Pancreas (tissue), 10 donors: Measurements from ENCODE around the gene PIAS4. TPM values are rescaled to one million over a fixed set of nuclear protein-coding genes. Genes with fewer than 3 reads are reported as not detected.

Source experiments
- ATAC-seq, 4 donors: fragments of 200-7000 bp; cut with Tn5 transposase; one replicate each; pipeline versions ENCODE4 v1.8.0 to v1.9.1; 2020; ENCODE audit warnings: mild to moderate bottlenecking in 4 of 4, moderate library complexity in 4 of 4
- DNase-seq, 6 donors: peaks; one replicate each; pipeline ENCODE4 v3.0.0-alpha.2; 2020
- FAIRE-seq: peaks from 2 replicates; lab custom pipeline; 2012; peaks lifted over from hg19 to GRCh38; lab: Jason Lieb, UNC
- H3K27ac ChIP-seq, 4 donors: fragments of 200-600 bp; sonication (generic); 1 replicate in 3 of 4; 2 replicates in 1 of 4; pipeline versions ENCODE4 v1.5.0 to v1.8.0; 2020
- H3K27me3 ChIP-seq, 4 donors: fragments of 200-600 bp; one replicate each; pipeline ENCODE4 v1.8.0; 2021
- H3K36me3 ChIP-seq, 3 donors: fragments of 200-600 bp; sonication (generic) in 1 of 3; one replicate each; pipeline versions ENCODE4 v1.5.0 to v1.8.0; 2020 to 2021
- H3K4me1 ChIP-seq, 3 donors: fragments of 200-600 bp; one replicate each; pipeline ENCODE4 v1.8.0; 2021
- H3K4me3 ChIP-seq, 4 donors: fragments of 200-600 bp; sonication (generic) in 2 of 4; one replicate each; pipeline versions ENCODE4 v1.5.0 to v1.8.0; 2020 to 2021
- H3K9me3 ChIP-seq, 4 donors: fragments of 200-600 bp; one replicate each; pipeline ENCODE4 v1.8.0; 2021
- WGBS, 2 donors: extraction: QIAGEN DNeasy Blood & Tissue Kit; methylation state at CpG; one replicate each; pipeline ENCODE4 v1.1.7; 2013; 5-methylcytosine and 5-hydroxymethylcytosine counted together
- intact Hi-C, 3 donors: fragments of 100-400 bp; cut with DNase I; formaldehyde crosslinking; loops; one replicate each; pipeline versions ENCODE4 v1.11.1 to v1.14.2; 2022
- microRNA-seq, 2 donors: library from miRNA; unstranded; fragments of <30 nt; microRNA quantifications; one replicate each; pipeline versions ENCODE4 to v1.1.0, GENCODE V29; 2019 to 2020
- polyA plus RNA-seq, 2 donors: library from polyadenylated mRNA; stranded (reverse); fragments of 200-250 nt; gene quantifications; one replicate each; pipeline ENCODE4 v1.2.3, GENCODE V29; 2013
- total RNA-seq, 6 donors: library from RNA; stranded (reverse); fragmentation: NEBNext Ultra II Directional in 4 of 6; extraction: Animal tissue kit (Norgen Biotek cat#: 25700) in 4 of 6; gene quantifications; one replicate each; pipeline versions ENCODE4 v1.2.1 to v1.2.4, GENCODE V29; 2021 to 2023
- TF ChIP-seq, protein P1 (sequence below), 4 donors: fragments of 200-600 bp; sonication (generic) in 3 of 4; IDR thresholded peaks; one replicate each; pipeline versions ENCODE4 v1.5.0 to v1.8.0; 2021; ENCODE audit warnings: antibody characterized with exemption in 4 of 4
- donor health status: healthy with polysubstance abuse.
- donor health status: DM: no; HTN: no; CAD: no; lungs with moderate emphysema.
- donor health status: DM: no; HTN: no; CAD: no.
- donor health status: control.
- donor health status: control.
- donor health status: Bipolar disorder and iron deficiency.
- donor health status: DM: yes; HTN: yes; CAD: no.
- donor health status: DM: no; HTN: no; CAD: no.
- donor health status: DM: no; HTN: no; CAD: no.
- donor health status: DM: yes; HTN: yes; CAD: no.

The PIAS4 gene
- total and polyA plus RNA-seq, 8 donors: 12.8 to 25.3 (median 15.4) TPM

DNA sequence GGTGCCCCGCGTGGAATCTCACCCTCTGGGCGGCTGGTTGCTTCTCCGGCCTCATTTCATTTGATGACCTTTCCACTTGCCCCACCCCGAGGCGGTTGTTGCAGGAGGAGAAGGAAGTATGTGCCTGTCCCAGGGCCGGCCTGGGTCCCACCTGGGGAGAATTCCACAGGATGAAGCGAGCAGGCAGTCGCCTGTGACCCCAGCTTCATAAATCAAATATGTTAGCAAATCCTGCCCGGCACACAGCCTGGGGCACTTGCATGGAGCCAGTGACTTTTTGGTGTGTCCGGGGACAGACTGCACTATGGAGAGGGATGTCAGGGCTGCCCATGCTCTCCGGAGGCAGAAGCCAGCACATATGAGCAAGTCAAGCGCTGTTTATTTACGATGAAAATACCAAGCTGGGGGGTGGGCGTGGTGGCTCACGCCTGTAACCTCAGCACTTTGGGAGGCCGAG is 78.9 kb downstream of the PIAS4 start:
- no peak overlapping the region for H3K4me3 ChIP-seq
- intact Hi-C loops: no loop called here
- TF ChIP-seq, protein P1, sequence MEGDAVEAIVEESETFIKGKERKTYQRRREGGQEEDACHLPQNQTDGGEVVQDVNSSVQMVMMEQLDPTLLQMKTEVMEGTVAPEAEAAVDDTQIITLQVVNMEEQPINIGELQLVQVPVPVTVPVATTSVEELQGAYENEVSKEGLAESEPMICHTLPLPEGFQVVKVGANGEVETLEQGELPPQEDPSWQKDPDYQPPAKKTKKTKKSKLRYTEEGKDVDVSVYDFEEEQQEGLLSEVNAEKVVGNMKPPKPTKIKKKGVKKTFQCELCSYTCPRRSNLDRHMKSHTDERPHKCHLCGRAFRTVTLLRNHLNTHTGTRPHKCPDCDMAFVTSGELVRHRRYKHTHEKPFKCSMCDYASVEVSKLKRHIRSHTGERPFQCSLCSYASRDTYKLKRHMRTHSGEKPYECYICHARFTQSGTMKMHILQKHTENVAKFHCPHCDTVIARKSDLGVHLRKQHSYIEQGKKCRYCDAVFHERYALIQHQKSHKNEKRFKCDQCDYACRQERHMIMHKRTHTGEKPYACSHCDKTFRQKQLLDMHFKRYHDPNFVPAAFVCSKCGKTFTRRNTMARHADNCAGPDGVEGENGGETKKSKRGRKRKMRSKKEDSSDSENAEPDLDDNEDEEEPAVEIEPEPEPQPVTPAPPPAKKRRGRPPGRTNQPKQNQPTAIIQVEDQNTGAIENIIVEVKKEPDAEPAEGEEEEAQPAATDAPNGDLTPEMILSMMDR (IDR thresholded peaks at IDR 0.05): no peak
- no peaks in the 10 kb centered on the region for H3K27me3 ChIP-seq
- H3K36me3 ChIP-seq: peaks cover 0 to 9% (median 0%) of the 10 kb centered on the region in 3 donors
- ATAC-seq (no peak), FAIRE-seq (no peak), DNase-seq (no peak)
- H3K27ac ChIP-seq: no peak overlapping the region
- WGBS, 2 donors: 35 to 44% methylated on average over 17 of the region's 17 CpGs
- H3K9me3 ChIP-seq: no peaks in the 10 kb centered on the region
- H3K4me1 ChIP-seq: no peaks in the 10 kb centered on the region

- H3K27me3 ChIP-seq: no peaks in the 10 kb centered on the region
- 73 to 81% methylated on average over 30 to 31 of the region's 31 CpGs for WGBS, 2 donors
- ATAC-seq: peak in 1 of 4 donors; percentile 4
- TF ChIP-seq, protein P1 (IDR thresholded peaks at IDR 0.05): no peak
- peaks cover 0 to 9% (median 0%) of the 10 kb centered on the region in 3 donors for H3K36me3 ChIP-seq
- intact Hi-C loops: no loop called here
- FAIRE-seq: no peak
- no peak overlapping the region for H3K4me3 ChIP-seq
- no peaks in the 10 kb centered on the region for H3K4me1 ChIP-seq
- DNase-seq: no peak
- H3K9me3 ChIP-seq: no peaks in the 10 kb centered on the region
- H3K27ac ChIP-seq: no peak overlapping the region
Measured at GRCh38 chr19:4087787-4088679, 80.5 kb downstream of the PIAS4 start.

GRCh38 chr19:4088975-4089374 is 81.4 kb downstream of the PIAS4 start:
- intact Hi-C loops: no loop called here

More at GRCh38 chr19:4088975-4089374, 81.4 kb downstream of the PIAS4 start:
- no peaks in the 10 kb centered on the region for H3K9me3 ChIP-seq
- peaks cover 0 to 9% (median under 1%) of the 10 kb centered on the region in 3 donors for H3K36me3 ChIP-seq
- DNase-seq (no peak), FAIRE-seq (no peak), ATAC-seq (peak in 3 of 4 donors; percentile 13 to 39 (median 18))
- TF ChIP-seq, protein P1 (IDR thresholded peaks at IDR 0.05): no peak
- WGBS, 2 donors: 77 to 92% methylated on average over 2 of the region's 2 CpGs
- H3K27ac ChIP-seq: peak overlapping the region in 1 of 4 donors; percentile 3
- no peaks in the 10 kb centered on the region for H3K4me1 ChIP-seq
- H3K27me3 ChIP-seq: no peaks in the 10 kb centered on the region
- H3K4me3 ChIP-seq: no peak overlapping the region

Small RNAs within 50 kb of the gene (microRNA-seq; reads per million reads assigned to microRNA genes)
- 0 reads per million in 2 donors for gene MIR637

Other genes with a start within 250 kb of the PIAS4 start
- gene APBA3, start 246.0 kb upstream of the PIAS4 start, total RNA-seq: 10 to 100 TPM in 3 of 6 donors, 1 to 10 TPM in 3; 6.7 to 18.7 (median 9.7) TPM
- 10 to 100 TPM; 21.7 to 27.1 TPM for gene APBA3, start 246.0 kb upstream of the PIAS4 start, polyA plus RNA-seq
- gene MRPL54, start 245.1 kb upstream of the PIAS4 start, total RNA-seq: 10 to 100 TPM; 30.0 to 46.3 (median 36.5) TPM
- 100 to 1,000 TPM in 1 of 2 donors, 10 to 100 TPM in 1; 95.8 to 104 TPM for gene MRPL54, start 245.1 kb upstream of the PIAS4 start, polyA plus RNA-seq
- not detected for gene RAX2, start 235.5 kb upstream of the PIAS4 start, total RNA-seq
- not detected for gene RAX2, start 235.5 kb upstream of the PIAS4 start, polyA plus RNA-seq
- 1 to 10 TPM in 2 of 6 donors, under 1 TPM in 2, not detected in 2; 0.69 to 3.9 (median 1.5) TPM for gene MATK, start 221.4 kb upstream of the PIAS4 start, total RNA-seq
- 1 to 10 TPM; 1.6 to 1.8 TPM for gene MATK, start 221.4 kb upstream of the PIAS4 start, polyA plus RNA-seq
- gene ZFR2, start 138.7 kb upstream of the PIAS4 start, total RNA-seq: under 1 TPM in 4 of 6 donors, not detected in 2; 0.06 to 0.37 (median 0.30) TPM
- 1 to 10 TPM in 1 of 2 donors, under 1 TPM in 1; 0.49 to 3.1 TPM for gene ZFR2, start 138.7 kb upstream of the PIAS4 start, polyA plus RNA-seq
- gene ATCAY, start 127.1 kb upstream of the PIAS4 start, total RNA-seq: under 1 TPM; 0.09 to 0.67 (median 0.27) TPM
- gene ATCAY, start 127.1 kb upstream of the PIAS4 start, polyA plus RNA-seq: under 1 TPM; 0.04 to 0.70 TPM
- under 1 TPM in 1 of 6 donors, not detected in 5; 0.55 TPM for gene NMRK2, start 74.7 kb upstream of the PIAS4 start, total RNA-seq
- gene NMRK2, start 74.7 kb upstream of the PIAS4 start, polyA plus RNA-seq: under 1 TPM; 0.23 to 0.33 TPM
- gene DAPK3, start 36.6 kb upstream of the PIAS4 start, total RNA-seq: 10 to 100 TPM; 20.6 to 40.1 (median 27.4) TPM
- 10 to 100 TPM; 50.6 to 61.4 TPM for gene DAPK3, start 36.6 kb upstream of the PIAS4 start, polyA plus RNA-seq
- 1,000 to 10,000 TPM; 2,199 to 4,238 (median 2,879) TPM for gene EEF2, start 22.3 kb upstream of the PIAS4 start, total RNA-seq
- 1,000 to 10,000 TPM in 1 of 2 donors, 100 to 1,000 TPM in 1; 545 to 1,088 TPM for gene EEF2, start 22.3 kb upstream of the PIAS4 start, polyA plus RNA-seq
- 10 to 100 TPM; 10.9 to 25.0 (median 15.6) TPM for gene ZBTB7A, start 59.2 kb downstream of the PIAS4 start, total RNA-seq
- gene ZBTB7A, start 59.2 kb downstream of the PIAS4 start, polyA plus RNA-seq: 1 to 10 TPM; 6.1 to 9.3 TPM
- 10 to 100 TPM; 52.4 to 78.1 (median 70.0) TPM for gene MAP2K2, start 116.4 kb downstream of the PIAS4 start, total RNA-seq
- gene MAP2K2, start 116.4 kb downstream of the PIAS4 start, polyA plus RNA-seq: 100 to 1,000 TPM; 107 to 183 TPM
- gene CREB3L3, start 145.9 kb downstream of the PIAS4 start, total RNA-seq: under 1 TPM in 1 of 6 donors, not detected in 5; 0.67 TPM
- under 1 TPM in 1 of 2 donors, not detected in 1; 0.27 TPM for gene CREB3L3, start 145.9 kb downstream of the PIAS4 start, polyA plus RNA-seq
- gene SIRT6, start 174.8 kb downstream of the PIAS4 start, total RNA-seq: 10 to 100 TPM; 10.9 to 16.6 (median 12.4) TPM
- 10 to 100 TPM; 30.8 to 47.4 TPM for gene SIRT6, start 174.8 kb downstream of the PIAS4 start, polyA plus RNA-seq
- 1 to 10 TPM in 5 of 6 donors, under 1 TPM in 1; 0.70 to 2.6 (median 1.5) TPM for gene ANKRD24, start 175.0 kb downstream of the PIAS4 start, total RNA-seq
- gene ANKRD24, start 175.0 kb downstream of the PIAS4 start, polyA plus RNA-seq: 10 to 100 TPM in 1 of 2 donors, 1 to 10 TPM in 1; 7.8 to 14.2 TPM
- 1 to 10 TPM in 4 of 6 donors, not detected in 2; 1.1 to 2.2 (median 1.3) TPM for gene EBI3, start 221.8 kb downstream of the PIAS4 start, total RNA-seq
- under 1 TPM; 0.52 to 0.87 TPM for gene EBI3, start 221.8 kb downstream of the PIAS4 start, polyA plus RNA-seq
- gene YJU2, start 239.3 kb downstream of the PIAS4 start, total RNA-seq: 10 to 100 TPM in 4 of 6 donors, 1 to 10 TPM in 2; 9.8 to 13.9 (median 11.2) TPM
- gene YJU2, start 239.3 kb downstream of the PIAS4 start, polyA plus RNA-seq: 10 to 100 TPM; 25.0 to 32.0 TPM